Measurements from ENCODE around the gene CUX1.

DNA sequence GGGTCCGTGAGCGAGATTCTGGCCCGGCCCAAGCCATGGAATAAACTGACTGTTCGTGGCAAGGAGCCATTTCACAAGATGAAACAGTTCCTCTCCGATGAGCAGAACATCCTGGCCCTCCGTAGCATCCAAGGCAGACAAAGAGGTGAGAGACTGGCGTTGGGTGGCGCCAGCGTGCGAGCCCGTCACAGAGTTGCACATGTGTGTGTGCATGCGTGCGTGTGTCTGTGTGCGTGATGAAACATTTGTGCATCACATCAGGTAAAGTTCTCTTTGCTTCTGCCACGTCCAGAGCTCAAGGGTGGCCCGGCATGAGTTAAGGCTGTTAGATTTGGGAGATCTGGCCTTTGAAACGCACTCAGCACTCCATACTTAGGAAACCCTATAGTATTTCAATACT lies 379.7 kb downstream of the CUX1 start:
- TF ChIP-seq ZNF274 (IDR thresholded peaks at IDR 0.05; ENCODE audit: low read depth, low read length) (no peak), YY1 (IDR thresholded peaks at IDR 0.05; ENCODE audit: insufficient read depth, insufficient read length) (no peak), SUZ12 (IDR thresholded peaks at IDR 0.05; ENCODE audit: extremely low read depth, insufficient read depth, insufficient read length) (no peak)

All from NT2/D1 (cell line).